ENCODE results near the gene COX10.

Gene COX10

GRCh38 chr17:14091367-14091766 lies 22.1 kb downstream of the COX10 start:
- no peak overlapping the region for H2AFZ ChIP-seq (ENCODE audit: low read depth, low read length)
- no peaks in the 10 kb centered on the region for H3K36me3 ChIP-seq (replicated peaks; ENCODE audit: low read depth, low read length)
- no peaks in the 10 kb centered on the region for H3K9me3 ChIP-seq (ENCODE audit: insufficient read depth, low read length)
- H3K4me2 ChIP-seq (ENCODE audit: low read length), result no peak overlapping the region
- H3K4me3 ChIP-seq (ENCODE audit: low read length), result no peak overlapping the region
- H3K4me1 ChIP-seq (ENCODE audit: low read length), result no peaks in the 10 kb centered on the region
- no peak for TF ChIP-seq EZH2phosphoT487 (IDR thresholded peaks at IDR 0.05; ENCODE audit: low read depth)
- TF ChIP-seq CTCF (IDR thresholded peaks at IDR 0.05; ENCODE audit: low read depth, low read length), result no peak
- no peaks in the 10 kb centered on the region for H3K79me2 ChIP-seq (ENCODE audit: low read length)
- no peak overlapping the region for H3K27ac ChIP-seq (ENCODE audit: low read length)
- no peaks in the 10 kb centered on the region for H4K20me1 ChIP-seq (ENCODE audit: insufficient read depth, low read length)
- H3K9ac ChIP-seq (ENCODE audit: low read length), result no peak overlapping the region
- no peaks in the 10 kb centered on the region for H3K27me3 ChIP-seq (ENCODE audit: low read depth, low read length)

GRCh38 chr17:14092808-14093207 lies 23.5 kb downstream of the COX10 start:
- H3K27me3 ChIP-seq (ENCODE audit: low read depth, low read length), result no peaks in the 10 kb centered on the region
- H3K4me2 ChIP-seq (ENCODE audit: low read length), result no peak overlapping the region
- H4K20me1 ChIP-seq (ENCODE audit: insufficient read depth, low read length), result no peaks in the 10 kb centered on the region
- TF ChIP-seq EZH2phosphoT487 (IDR thresholded peaks at IDR 0.05; ENCODE audit: low read depth) (no peak), CTCF (IDR thresholded peaks at IDR 0.05; ENCODE audit: low read depth, low read length) (no peak)
- H3K4me1 ChIP-seq (ENCODE audit: low read length), result no peaks in the 10 kb centered on the region
- H3K9ac ChIP-seq (ENCODE audit: low read length), result no peak overlapping the region
- no peaks in the 10 kb centered on the region for H3K36me3 ChIP-seq (replicated peaks; ENCODE audit: low read depth, low read length)
- H3K4me3 ChIP-seq (ENCODE audit: low read length), result no peak overlapping the region
- H2AFZ ChIP-seq (ENCODE audit: low read depth, low read length), result no peak overlapping the region
- H3K79me2 ChIP-seq (ENCODE audit: low read length), result no peaks in the 10 kb centered on the region
- H3K27ac ChIP-seq (ENCODE audit: low read length), result no peak overlapping the region
- no peaks in the 10 kb centered on the region for H3K9me3 ChIP-seq (ENCODE audit: insufficient read depth, low read length)

- no peak overlapping the region for H3K27ac ChIP-seq (ENCODE audit: low read length)
- H3K4me2 ChIP-seq (ENCODE audit: low read length), result no peak overlapping the region
- H3K4me3 ChIP-seq (ENCODE audit: low read length), result no peak overlapping the region
- no peak for TF ChIP-seq CTCF (IDR thresholded peaks at IDR 0.05; ENCODE audit: low read depth, low read length)
- TF ChIP-seq EZH2phosphoT487 (IDR thresholded peaks at IDR 0.05; ENCODE audit: low read depth), result no peak
- H3K4me1 ChIP-seq (ENCODE audit: low read length), result no peaks in the 10 kb centered on the region
- H3K79me2 ChIP-seq (ENCODE audit: low read length), result no peaks in the 10 kb centered on the region
- no peak overlapping the region for H2AFZ ChIP-seq (ENCODE audit: low read depth, low read length)
- no peaks in the 10 kb centered on the region for H3K9me3 ChIP-seq (ENCODE audit: insufficient read depth, low read length)
- H4K20me1 ChIP-seq (ENCODE audit: insufficient read depth, low read length), result no peaks in the 10 kb centered on the region
- no peak overlapping the region for H3K9ac ChIP-seq (ENCODE audit: low read length)
- no peaks in the 10 kb centered on the region for H3K36me3 ChIP-seq (replicated peaks; ENCODE audit: low read depth, low read length)
- no peaks in the 10 kb centered on the region for H3K27me3 ChIP-seq (ENCODE audit: low read depth, low read length)
Measured at GRCh38 chr17:14094676-14095601, 25.6 kb downstream of the COX10 start.

GRCh38 chr17:14095631-14096030 lies 26.3 kb downstream of the COX10 start:
- TF ChIP-seq CTCF (IDR thresholded peaks at IDR 0.05; ENCODE audit: low read depth, low read length) (no peak), EZH2phosphoT487 (IDR thresholded peaks at IDR 0.05; ENCODE audit: low read depth) (no peak)
- H3K79me2 ChIP-seq (ENCODE audit: low read length), result no peaks in the 10 kb centered on the region
- no peaks in the 10 kb centered on the region for H3K9me3 ChIP-seq (ENCODE audit: insufficient read depth, low read length)
- H3K9ac ChIP-seq (ENCODE audit: low read length), result no peak overlapping the region
- H3K4me1 ChIP-seq (ENCODE audit: low read length), result no peaks in the 10 kb centered on the region
- no peak overlapping the region for H3K4me2 ChIP-seq (ENCODE audit: low read length)
- H4K20me1 ChIP-seq (ENCODE audit: insufficient read depth, low read length), result no peaks in the 10 kb centered on the region
- H3K4me3 ChIP-seq (ENCODE audit: low read length), result no peak overlapping the region
- H3K27me3 ChIP-seq (ENCODE audit: low read depth, low read length), result no peaks in the 10 kb centered on the region
- no peak overlapping the region for H2AFZ ChIP-seq (ENCODE audit: low read depth, low read length)
- H3K36me3 ChIP-seq (replicated peaks; ENCODE audit: low read depth, low read length), result no peaks in the 10 kb centered on the region
- no peak overlapping the region for H3K27ac ChIP-seq (ENCODE audit: low read length)

All from OCI-LY3 (cell line).